Memory B cell (primary cell): ENCODE measurements around the gene THAP7.

Experiments used
- ATAC-seq: fragments of 150-1000 bp; cut with Tn5 transposase; 2 replicates; pipeline ENCODE4 v1.10.0; 2021; ENCODE audit warnings: low read depth, mild to moderate bottlenecking, moderate library complexity
- DNase-seq, 2 donors: peaks; one replicate each; pipeline ENCODE4 v3.0.0; 2022; ENCODE audit warnings: low spot score in 2 of 2
- H3K27ac Mint-ChIP-seq: one replicate; pipeline ENCODE4 v1.8.0; 2022; ENCODE audit warnings: mild to moderate bottlenecking, moderate library complexity, mixed read lengths
- H3K27me3 Mint-ChIP-seq: one replicate; pipeline ENCODE4 v1.8.0; 2022; ENCODE audit warnings: mixed read lengths
- H3K36me3 Mint-ChIP-seq: one replicate; pipeline ENCODE4 v1.8.0; 2022; ENCODE audit warnings: mild to moderate bottlenecking, mixed read lengths
- H3K4me1 Mint-ChIP-seq: one replicate; pipeline ENCODE4 v1.8.0; 2022; ENCODE audit warnings: mixed read lengths
- H3K4me3 Mint-ChIP-seq: one replicate; pipeline ENCODE4 v1.8.0; 2022; ENCODE audit warnings: mild to moderate bottlenecking, moderate library complexity, mixed read lengths
- H3K9me3 Mint-ChIP-seq: one replicate; pipeline ENCODE4 v1.8.0; 2022; ENCODE audit warnings: mixed read lengths

Gene THAP7

GRCh38 chr22:20956258-20957101 lies 45.4 kb downstream of the THAP7 start:
- no peak for DNase-seq
- Mint-ChIP-seq H3K27me3 (peaks cover 7% of the 10 kb centered on the region), H3K36me3 (peaks cover 4% of the 10 kb centered on the region), H3K4me3 (peak overlapping the region; percentile 81), H3K27ac (no peak overlapping the region), H3K4me1 (peaks cover 12% of the 10 kb centered on the region), H3K9me3 (no peaks in the 10 kb centered on the region)
- ATAC-seq = no peak

GRCh38 chr22:20955548-20955947 lies 46.4 kb downstream of the THAP7 start:
- Mint-ChIP-seq H3K4me3 (no peak overlapping the region), H3K9me3 (no peaks in the 10 kb centered on the region), H3K27me3 (peaks cover 4% of the 10 kb centered on the region), H3K36me3 (peaks cover 4% of the 10 kb centered on the region), H3K27ac (no peak overlapping the region), H3K4me1 (peaks cover 12% of the 10 kb centered on the region)
- DNase-seq (no peak), ATAC-seq (no peak)

- no peak overlapping the region for H3K4me3 Mint-ChIP-seq
- H3K27me3 Mint-ChIP-seq = peaks cover 3% of the 10 kb centered on the region
- peaks cover 12% of the 10 kb centered on the region for H3K4me1 Mint-ChIP-seq
- H3K9me3 Mint-ChIP-seq = no peaks in the 10 kb centered on the region
- no peak overlapping the region for H3K27ac Mint-ChIP-seq
- no peak for DNase-seq
- ATAC-seq = no peak
- H3K36me3 Mint-ChIP-seq = peaks cover 15% of the 10 kb centered on the region
Observed at GRCh38 chr22:20953668-20954500, 48.0 kb downstream of the THAP7 start.

GRCh38 chr22:20953342-20953608 lies 48.6 kb downstream of the THAP7 start:
- H3K36me3 Mint-ChIP-seq = peaks cover 15% of the 10 kb centered on the region

GRCh38 chr22:20952544-20953341 lies 49.2 kb downstream of the THAP7 start:
- ATAC-seq = no peak
- Mint-ChIP-seq H3K4me1 (peaks cover 7% of the 10 kb centered on the region), H3K27me3 (no peaks in the 10 kb centered on the region), H3K9me3 (no peaks in the 10 kb centered on the region), H3K36me3 (peaks cover 15% of the 10 kb centered on the region), H3K4me3 (no peak overlapping the region), H3K27ac (no peak overlapping the region)
- DNase-seq = no peak

More at GRCh38 chr22:20953342-20953608, 48.6 kb downstream of the THAP7 start:
- no peak overlapping the region for H3K4me3 Mint-ChIP-seq
- H3K27ac Mint-ChIP-seq = no peak overlapping the region
- ATAC-seq (no peak), DNase-seq (no peak)
- no peaks in the 10 kb centered on the region for H3K9me3 Mint-ChIP-seq
- peaks cover 3% of the 10 kb centered on the region for H3K27me3 Mint-ChIP-seq
- peaks cover 12% of the 10 kb centered on the region for H3K4me1 Mint-ChIP-seq

GRCh38 chr22:20951932-20952380 lies 50.0 kb downstream of the THAP7 start:
- Mint-ChIP-seq H3K27ac (no peak overlapping the region), H3K4me1 (peaks cover 4% of the 10 kb centered on the region), H3K27me3 (no peaks in the 10 kb centered on the region), H3K9me3 (no peaks in the 10 kb centered on the region), H3K4me3 (no peak overlapping the region), H3K36me3 (peaks cover 15% of the 10 kb centered on the region)
- DNase-seq (no peak), ATAC-seq (no peak)

GRCh38 chr22:20951151-20951931 lies 50.6 kb downstream of the THAP7 start:
- H3K27ac Mint-ChIP-seq = no peak overlapping the region
- no peak overlapping the region for H3K4me3 Mint-ChIP-seq
- H3K27me3 Mint-ChIP-seq = no peaks in the 10 kb centered on the region
- peaks cover 5% of the 10 kb centered on the region for H3K4me1 Mint-ChIP-seq
- H3K36me3 Mint-ChIP-seq = peaks cover 15% of the 10 kb centered on the region
- DNase-seq (no peak), ATAC-seq (no peak)
- no peaks in the 10 kb centered on the region for H3K9me3 Mint-ChIP-seq

GRCh38 chr22:20949698-20950183 lies 52.2 kb downstream of the THAP7 start:
- Mint-ChIP-seq H3K4me1 (peaks cover 15% of the 10 kb centered on the region), H3K27me3 (no peaks in the 10 kb centered on the region), H3K27ac (no peak overlapping the region), H3K4me3 (no peak overlapping the region), H3K36me3 (peaks cover 15% of the 10 kb centered on the region), H3K9me3 (no peaks in the 10 kb centered on the region)
- no peak for ATAC-seq
- no peak for DNase-seq
